ENCODE measurements around the gene HS3ST6.
A peak's percentile ranks its signal among the peaks of the same experiment; 100 is the strongest.
"Not testable (repeated sequence)": the region's sequence is repeated elsewhere in the genome, so short reads cannot be mapped to it uniquely, and the experiment has no call there.

HS3ST6 gene

DNA sequence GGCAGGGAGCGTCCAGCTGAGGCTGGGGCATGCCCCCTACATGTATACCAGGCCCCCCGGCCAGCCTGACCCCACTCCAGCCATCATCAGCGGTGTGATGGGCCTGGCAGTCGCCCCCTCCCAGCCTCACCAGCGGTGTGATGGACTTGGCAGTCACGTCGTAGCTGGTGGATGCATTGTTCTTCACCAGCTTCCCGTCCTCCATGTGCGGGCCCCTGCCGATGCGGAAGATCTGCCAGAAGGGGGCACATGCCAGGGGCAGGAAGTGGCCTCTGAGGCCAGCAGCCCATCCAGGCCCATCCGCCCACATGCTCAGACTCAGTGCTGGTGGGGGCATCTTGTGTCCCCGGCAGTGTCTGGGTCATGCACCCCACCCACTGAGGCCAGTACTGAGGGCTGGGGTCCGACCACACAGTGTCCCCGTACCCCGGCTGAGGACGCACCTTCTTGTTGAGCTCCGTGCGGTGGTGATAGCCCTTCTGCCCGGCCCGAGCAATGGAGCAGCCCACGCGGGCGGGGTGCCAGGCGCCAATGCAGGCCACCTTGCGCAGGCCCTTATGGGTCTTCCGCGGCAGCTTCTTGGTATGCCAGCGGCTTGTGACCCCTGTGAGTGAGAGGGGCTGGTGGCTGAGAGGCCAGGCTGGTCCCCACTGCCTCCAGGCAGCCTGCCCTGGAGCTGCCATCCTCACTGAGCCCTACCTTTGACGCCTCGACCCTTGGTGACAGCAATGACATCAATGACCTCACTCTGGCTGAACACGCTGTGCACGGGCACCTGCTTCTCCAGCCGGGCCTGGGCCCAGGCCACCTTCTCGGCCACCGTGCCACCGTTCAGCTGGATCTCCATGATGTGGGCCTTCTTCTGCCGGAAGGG is 28.5 kb upstream of the HS3ST6 start:
- no peak for DNase-seq (ENCODE audit: low spot score)

DNA sequence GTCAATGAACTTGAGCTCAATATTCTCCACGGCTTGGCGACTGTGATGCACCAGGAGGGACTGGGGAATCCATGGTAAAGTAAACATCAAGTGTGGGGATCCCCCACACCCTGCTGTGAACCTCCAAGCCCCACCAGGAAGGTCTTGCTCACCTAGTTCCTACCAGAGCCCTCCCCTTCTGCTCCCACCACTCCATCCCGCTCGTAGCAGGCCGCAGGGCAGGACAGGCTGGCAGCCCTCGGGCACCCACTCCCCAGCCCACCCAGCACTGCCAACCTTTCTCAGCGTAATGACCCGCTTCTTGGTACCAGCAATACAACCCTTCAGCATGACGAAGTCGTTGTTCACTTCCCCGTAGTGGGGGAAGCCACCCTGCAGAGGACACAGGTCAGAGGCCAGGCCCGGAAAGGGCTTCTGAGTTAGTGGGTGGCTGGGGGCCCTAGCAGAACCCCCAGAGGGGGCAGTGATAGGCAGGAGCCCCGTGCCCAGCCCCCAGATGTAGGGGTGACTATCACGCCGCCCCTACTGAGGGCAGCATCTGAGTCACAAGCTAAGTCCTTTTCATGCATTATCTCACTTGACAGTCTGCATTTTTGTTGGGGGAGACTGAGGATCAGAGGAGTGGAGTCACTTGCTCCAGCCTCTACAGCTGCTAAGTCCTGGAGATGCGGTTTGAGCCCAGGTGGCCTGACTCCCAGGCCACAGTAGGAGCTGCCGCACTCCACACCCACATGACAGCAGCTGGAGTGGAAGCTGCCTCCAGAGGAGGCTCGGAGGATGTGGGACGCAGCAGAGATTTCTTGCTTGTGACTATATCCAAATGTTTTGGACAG is 27.6 kb upstream of the HS3ST6 start:
- DNase-seq (ENCODE audit: low spot score), result no peak

DNA sequence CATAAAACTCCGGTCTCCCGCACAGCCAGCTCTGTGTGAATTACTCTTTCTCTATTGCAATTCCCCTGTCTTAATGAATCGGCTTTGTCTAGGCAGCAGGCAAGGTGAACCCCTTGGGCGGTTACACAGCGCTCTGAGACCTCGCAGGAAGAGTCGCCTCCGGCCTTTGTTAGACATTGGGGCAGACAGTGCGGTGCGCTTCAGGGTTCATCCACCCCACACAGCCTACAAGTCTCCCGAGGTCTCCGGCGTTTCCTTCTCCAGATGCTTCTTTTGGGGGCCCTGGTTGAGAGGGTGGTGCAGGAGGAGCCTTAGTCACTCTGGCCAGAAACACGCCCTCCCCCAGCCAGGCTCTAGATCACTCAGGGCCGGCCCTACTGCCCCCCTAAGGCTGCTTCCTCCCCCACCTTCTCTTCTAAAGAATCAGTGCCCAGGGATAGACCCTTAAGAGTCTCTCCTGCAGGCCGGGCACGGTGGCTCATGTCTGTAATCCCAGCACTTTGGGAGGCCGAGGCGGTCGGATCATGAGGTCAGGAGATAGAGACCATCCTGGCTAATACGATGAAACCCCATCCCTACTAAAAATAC is 26.5 kb upstream of the HS3ST6 start:
- DNase-seq (ENCODE audit: low spot score), result no peak

DNA sequence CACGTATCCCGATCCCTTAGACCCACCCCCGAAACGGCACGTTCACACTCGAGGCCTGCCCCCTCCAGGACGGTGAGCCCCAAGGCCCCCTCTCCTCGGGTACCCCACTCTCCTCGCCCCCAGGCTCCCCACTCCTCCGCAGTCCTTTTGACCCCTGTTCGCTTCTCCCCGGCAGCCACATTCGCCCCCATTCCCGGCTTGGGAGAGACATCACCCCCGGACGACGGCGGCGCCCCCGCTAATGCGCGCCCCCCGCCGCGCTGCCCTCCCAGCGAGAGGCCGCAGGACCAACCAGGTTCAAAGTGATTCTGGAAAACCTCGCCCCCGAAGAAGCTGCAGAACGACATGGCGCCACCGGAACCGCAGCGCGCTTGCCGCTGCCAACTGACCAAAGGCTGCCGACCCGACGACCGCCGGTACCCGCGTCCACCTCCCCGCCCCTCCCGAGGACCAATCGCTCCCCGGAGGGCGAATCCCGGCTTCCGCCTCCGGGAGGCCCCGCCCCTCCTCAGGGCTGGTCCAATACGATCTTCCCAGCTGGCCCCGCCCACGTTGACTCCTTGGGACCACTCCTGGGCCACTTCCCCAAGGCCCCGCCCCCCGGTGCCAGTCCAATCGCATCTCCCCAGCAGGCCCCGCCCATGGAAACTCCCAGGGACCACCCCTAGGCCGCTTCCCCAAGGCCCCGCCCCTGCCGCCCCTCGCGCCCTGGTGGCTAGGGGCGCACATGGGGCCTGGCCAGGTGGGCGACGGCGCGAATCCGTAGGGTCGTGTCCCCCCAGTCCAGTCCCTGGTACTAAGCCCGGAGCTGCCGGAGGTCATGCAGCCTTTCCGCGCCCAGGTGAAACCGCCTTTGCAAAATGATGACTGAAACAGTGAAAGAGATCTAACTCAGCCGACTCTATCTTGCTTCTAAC is 24.9 kb upstream of the HS3ST6 start, which contains the start of gene MSRB1:
Gene MSRB1, minus strand, starts transcription at position 390 of the 917 bp plus-strand sequence. Its CDS starts 43 bp downstream, at position 347.
- DNase-seq (ENCODE audit: low spot score), result peak; percentile 100

DNA sequence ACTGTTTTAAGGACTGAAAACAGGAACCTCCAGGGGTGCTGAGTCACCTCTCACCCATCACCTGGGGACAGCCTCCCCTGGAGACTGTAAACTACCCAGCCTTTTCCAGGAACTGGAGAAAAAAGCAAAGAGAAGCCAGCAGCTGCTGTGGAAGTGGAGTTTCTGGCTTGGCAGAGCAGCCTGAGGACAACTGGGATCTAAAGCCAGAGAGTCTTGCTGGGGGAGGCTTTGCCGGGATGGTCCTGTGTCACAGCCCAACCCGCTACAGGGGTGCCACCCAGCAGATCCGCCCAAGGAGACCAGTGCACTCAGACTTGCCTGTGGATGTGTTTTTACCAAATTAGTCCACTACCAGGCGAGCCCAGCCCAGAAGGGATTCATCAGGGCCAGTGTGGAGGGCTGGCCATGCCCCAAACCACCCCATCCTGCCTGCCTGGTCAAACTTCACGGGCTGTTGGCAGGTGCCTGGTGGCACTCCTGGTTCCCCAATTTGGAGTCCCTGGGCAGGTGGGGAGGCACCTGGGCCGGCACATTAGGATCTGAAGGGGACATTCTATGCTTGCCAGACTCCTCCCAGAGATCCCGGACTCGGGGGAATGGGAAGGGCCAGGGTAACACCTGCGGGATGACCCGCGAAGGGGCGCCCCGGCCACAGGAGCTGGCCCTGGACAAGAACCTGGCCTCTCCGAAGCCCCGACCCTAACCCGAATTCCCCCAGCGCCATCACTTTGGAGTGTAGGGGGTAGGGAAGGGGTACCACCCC is 24.0 kb upstream of the HS3ST6 start:
- peak; percentile 44 for DNase-seq (ENCODE audit: low spot score)

DNA sequence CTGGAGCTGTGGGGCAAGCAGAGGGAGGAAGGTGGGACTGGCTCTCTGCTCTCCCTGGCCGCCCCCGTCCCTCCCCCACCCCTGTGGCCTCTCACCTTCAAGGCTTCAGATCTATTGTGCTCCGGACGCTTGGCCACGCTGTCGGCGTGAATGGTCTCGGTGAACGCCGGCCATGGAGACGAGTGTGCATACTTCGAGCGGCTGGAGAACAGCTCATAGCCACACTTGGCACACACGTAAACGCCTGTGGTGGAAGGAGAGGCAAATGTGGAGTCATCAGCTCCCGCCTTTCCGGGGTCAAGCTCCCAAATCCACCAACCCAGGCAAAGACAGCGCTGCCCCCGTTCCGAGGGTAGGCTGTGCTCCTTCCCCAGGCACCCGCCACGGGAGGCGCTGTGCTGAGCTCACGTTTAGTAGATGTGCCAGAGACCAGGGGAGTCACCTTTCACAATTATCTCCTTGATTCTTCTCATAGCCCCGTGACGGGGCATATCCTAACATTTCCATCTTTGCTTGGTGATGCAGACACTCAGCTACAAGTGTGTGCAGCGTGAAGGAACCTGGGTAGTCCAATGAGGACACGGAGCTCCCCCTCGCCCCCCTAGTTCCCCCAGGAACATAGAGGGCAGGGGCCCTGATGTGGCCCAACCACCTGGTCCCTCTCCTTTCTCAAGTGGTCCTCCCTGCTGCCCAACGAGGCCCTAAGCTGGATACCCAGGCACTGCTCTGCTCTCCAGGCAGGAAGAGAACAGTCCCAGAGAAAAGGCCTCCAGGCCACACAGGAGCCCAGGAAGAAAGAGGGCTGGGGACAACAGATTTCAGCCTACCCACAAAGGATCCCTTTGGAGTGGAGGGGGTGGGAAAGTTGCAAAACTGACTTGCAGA is 23.2 kb upstream of the HS3ST6 start:
- DNase-seq (ENCODE audit: low spot score), result no peak

DNA sequence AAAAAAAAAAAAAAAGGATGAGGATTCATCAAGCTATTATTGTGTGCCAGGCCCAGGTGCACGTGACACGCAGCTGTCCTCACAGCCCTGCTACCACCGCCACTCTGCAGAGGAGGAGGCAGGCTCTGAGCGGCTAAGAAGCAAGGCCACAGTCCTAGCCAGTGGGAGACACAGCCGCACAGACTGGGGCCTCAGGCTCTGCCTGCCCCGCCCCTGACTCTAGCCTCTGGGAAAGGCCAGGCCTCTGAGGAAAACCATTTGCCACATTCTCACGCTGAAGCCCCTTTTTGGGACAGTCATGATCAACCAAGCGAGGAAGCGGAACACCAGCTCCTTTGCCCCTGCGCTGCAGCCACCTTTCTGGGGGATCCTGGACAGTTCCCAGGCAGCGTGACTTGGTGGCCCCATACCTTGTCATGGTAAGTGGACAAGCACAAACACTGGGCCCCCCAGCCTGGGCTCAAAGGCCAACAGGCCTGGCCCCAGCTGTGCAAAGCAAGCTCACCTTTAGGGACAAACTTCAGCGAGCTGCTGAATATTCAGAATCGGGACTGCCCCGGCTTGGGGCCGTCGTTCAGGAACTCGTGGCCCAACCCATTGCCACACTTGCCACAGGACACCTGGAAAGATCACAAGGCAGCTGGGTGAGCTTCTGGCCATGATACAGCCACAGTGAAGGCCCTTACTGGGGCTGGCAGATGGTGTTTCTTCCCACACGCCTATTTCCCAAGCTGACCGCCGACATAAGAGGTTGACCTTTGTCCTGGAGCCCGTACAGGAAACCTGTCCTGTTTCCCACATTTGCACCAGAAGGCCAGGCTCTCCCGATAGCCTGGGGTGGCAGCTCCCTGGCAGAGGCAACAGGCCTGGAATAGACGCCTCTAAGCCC is 22.3 kb upstream of the HS3ST6 start:
- no peak for DNase-seq (ENCODE audit: low spot score)

DNA sequence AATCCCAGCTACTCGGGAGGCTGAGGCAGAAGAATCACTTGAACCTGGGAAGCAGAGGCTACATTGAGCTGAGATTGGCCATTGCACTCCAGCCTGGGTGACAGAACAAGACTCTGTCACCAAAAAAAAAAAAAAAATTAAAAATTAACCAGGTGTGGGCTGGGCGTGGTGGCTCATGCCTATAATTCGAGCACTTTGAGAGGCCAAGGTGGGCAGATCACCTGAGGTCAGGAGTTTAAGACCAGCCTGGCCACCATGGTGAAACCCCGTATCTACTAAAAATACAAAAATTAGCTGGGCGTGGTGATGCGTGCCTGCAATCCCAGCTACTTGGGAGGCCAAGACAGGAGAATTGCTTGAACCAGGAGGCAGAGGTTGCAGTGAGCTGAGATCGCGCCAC is 21.6 kb upstream of the HS3ST6 start:
- not testable (repeated sequence) for DNase-seq (ENCODE audit: low spot score)

DNA sequence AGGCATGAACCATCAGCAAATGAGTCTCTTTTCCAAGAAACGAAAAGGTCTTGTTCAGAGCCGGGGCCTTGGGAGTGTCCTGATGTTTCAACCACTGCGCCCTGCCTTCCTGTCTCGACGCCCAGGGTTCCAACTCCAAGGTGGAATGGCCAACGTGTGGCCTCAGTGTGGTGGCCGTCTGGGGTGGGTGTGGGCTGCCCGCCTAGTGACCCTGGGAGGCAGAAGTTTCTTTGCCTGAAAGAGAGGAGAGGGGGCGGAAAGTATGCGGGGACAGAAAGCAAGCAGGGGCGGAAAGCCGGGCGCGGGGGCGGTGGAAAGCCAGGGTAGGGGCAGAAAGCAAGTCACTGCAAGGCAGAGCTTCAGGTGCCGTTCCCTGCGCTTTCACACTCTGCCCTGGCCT is 20.7 kb upstream of the HS3ST6 start:
- no peak for DNase-seq (ENCODE audit: low spot score)

DNA sequence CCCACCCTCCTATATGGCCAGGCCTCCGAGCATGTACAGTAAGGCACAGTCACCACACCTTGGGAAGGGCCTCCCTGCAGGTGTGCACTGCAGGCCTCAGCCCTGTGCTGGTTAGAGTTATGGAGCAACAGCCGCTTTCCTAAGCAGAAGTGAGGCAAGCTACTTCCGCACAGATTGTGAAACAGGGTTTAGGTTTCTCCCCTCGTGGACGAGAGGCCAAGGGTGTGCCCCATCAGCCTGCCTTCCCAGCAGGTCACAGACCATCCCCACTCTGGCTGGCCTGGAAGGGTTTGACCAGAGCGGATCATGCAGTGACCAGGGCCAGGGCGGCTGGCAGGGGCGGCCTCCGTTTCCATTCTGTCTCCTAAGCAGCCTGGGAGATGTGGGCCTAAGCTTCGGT is 20.1 kb upstream of the HS3ST6 start:
- DNase-seq (ENCODE audit: low spot score), result no peak

DNA sequence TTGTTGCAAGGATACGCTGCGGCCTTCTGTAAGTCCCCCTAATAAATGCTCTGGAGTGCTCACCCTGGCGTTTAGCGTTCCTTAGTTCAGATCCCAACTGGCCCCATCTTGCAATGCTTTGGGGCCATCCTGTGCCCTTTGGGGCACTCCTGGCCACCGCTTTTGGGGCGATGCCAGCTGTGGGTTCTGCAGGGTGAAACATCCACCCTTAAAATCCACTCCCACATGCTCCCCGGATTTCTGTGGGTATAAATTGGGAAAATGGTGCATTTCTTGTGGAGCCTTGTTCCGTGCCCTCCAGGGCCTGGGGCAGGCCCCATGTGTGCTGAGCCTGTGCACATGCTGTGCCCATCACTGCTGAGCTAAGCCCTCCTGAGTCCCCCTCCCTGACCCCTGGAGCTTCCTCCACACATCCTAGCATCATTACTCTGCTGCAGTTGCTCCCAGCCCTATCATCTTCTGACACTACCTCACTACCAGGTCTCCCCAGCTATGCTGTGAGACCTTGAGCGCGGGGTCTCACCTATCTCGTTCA is 18.8 kb upstream of the HS3ST6 start:
- no peak for DNase-seq (ENCODE audit: low spot score)

DNA sequence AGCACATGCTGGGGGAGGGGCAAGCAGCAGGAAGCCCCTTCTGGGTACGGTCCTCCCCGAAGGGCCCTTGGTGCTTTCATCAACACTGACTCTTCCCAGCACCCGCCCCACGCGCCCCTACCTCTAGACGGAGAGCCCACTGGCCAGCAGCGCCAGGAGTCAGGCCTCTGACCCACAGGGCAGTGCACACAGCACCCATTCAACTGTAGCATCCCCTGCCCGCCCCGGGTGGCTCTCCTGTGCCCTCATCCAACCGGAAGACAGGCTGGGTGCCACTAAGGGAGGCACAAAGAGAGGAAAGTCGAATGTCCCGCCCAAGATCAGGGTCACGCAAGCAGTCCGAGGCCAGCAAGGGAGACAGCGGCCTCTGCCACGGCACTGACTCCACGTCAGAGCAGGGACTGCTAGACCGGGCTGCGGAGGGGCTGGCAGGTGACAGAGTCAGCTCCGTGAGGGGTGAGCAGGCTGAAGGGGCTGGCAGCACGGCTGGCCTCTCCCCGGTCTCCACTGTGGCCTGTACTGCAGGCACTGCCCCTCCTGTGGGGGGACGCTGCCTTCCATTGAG is 15.0 kb upstream of the HS3ST6 start:
- no peak for DNase-seq (ENCODE audit: low spot score)

DNA sequence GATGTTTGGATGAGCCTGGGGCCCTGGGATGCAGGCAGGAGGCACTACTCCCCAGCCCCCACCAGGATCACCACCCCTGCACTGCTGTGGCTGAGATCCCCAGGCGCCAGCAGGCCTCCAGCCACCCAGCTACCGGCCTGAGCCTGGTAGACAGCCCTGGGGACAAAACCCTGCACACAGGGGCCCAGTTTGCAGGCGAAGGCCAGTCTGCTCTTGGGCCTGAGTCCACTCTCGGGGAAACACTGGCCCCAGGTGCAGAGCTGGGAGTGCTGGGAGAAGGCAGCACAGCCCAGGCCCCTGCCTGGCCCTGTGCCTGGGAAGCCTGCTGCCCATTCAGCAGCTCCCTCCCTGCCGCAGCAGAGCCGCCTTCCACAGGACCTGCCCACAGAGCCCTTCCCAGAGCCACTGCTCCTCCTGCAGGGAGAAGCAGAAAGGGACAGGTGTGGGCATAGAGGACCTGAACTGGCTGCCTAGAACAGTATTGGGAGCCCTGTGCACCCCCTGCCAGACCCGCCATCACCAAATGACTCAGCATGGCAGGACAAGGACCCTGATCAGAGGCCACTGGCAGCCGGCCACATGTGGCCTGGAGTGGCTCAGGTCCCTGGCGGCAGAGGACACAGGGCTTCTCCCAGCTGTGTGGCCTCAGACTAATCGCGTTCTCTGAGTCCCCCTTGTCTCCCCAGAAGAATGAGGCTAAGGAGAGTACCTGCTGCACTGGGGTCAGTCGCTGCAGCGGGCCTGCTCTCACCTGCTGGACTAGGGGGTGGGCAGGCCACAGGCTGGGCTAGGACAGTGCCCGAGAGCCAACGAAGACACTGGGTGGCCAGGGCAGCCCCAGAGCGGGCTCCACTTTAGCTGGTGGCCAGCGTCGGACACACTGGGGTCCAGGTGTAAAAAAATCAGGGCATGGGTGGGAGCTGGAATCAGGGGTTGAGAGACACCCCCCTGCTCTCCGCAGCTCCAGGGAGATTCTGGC is 14.1 kb upstream of the HS3ST6 start:
- no peak for DNase-seq (ENCODE audit: low spot score)

DNA sequence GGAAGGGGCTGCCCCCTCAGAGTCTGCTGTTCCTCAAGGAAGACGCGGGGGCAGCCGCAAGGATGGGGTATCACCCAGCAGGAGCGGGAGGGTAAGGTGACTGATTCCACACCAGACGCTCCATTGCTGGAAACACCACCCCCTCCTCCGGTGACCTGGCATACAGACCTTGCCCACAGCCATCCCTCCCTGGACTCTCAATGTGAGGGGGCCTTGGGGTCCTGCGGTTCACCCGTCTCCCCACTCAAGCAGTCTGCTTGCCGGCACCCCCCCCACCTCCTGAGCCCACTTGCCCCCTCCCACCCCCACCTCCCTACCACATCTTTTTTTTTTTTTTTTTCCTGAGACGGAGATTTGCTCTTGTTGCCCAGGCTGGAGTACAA is 12.1 kb upstream of the HS3ST6 start:
- DNase-seq (ENCODE audit: low spot score), result no peak

DNA sequence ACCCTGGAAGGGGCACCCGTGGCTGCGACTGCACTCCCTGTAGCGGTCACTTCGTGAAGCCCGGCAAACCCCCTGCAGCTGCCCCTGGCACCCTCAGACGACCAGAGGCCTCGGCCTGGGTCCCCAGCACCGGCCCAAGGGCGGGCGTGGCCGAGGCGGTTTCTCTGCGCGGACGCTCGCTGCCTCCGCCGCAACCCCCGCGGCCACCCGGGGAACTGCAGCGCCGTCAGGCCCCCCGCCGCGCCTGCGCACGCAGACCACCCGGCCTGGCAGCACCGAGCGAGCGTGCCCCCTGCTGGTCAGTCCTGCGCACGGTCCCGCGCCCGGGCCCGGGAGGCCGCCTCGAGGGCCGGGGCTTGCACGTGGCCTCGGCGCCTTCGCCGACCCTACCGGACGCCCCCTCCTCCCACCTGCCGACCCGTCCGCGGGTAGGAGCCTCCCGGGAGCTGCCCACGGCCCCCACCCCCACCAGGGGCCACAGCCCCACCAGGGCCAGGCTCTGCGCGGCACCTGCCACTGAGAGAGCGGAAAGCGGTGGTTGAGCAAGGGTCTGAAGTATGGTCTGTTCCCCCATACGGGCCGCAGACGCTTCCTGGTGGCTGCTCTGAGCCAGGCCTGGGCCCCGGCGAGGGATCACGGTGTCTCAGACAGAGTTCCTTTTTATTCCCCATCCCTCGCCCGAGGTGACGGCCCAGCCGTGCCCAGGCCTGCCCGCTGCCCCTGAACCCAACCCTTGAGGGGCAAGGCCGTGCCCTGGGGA is 11.5 kb upstream of the HS3ST6 start:
- peak; percentile 100 for DNase-seq (ENCODE audit: low spot score)

DNA sequence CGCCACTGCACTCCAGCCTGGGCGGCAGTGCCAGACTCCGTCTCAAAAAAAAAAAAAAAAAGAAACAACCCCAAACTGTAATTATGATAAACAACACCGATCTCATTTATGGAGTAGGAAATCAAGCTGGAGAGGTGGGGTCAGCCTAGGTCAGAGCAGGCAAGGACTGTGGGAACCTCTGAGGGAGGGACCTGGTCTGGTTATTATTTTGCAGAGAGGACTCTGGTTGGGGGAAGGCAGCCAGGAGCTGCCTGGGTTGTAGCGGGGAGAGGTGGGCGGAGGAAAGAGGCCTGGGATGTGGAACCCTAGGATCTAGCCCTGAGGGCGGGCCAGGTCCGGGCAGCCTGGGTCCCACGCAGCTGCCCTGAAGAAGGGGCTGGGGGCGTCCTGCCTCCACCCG is 10.9 kb upstream of the HS3ST6 start:
- DNase-seq (ENCODE audit: low spot score), result peak; percentile 68

Measured in AG20443 (cell line).